ENCODE data around the gene SNX32. TPM values are rescaled to one million over a fixed set of nuclear protein-coding genes. Genes with fewer than 3 reads are reported as not detected.

SNX32 gene
- 1 to 10 TPM in 1 of 2 donors, under 1 TPM in 1; 0.52 to 1.0 TPM for total RNA-seq

DNA sequence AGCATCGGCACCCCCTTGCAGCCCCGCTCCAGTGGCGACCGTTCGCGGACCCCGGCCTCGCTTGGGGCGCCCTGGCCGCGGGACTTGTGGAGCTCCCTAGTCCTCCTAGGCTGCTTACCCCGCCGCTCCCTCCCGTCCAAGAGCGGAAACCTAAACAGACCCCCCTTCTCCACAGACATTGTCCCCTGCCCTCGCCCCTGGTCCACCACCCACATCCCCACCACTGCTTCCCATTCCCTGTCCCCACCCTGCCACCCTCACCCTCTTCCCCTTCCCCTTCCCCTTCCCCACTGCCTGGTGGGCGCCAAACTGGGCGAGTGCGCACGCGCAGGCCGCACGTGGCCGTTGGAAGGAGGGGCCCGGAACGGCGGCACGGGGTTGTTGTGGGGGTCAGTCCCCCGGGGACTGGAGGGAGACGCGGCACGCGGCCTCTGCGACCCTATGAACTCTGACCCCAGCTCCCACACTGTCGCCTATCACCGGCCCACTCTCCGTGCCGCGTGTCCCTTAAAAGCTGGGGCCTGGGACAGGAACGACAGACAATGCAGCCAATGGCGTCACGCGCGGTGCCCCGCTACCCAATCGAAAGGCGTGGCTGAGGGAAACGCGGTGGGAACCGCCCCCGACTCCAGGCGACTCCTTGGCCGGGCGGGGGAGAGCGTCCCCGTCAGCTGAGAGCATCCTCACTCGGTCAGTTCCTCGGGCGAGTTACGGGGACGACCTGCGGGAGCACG, at the start of gene SNX32:
Gene SNX32, plus strand, starts transcription at position 667 of the 734 bp plus-strand sequence. CDS start 103 bp downstream, outside the sequence.
- Mint-ChIP-seq H3K36me3 (no peaks in the 10 kb centered on the region), H3K27me3 (peaks cover 17 to 18% of the 10 kb centered on the region in 2 donors), H3K9me3 (peaks cover 5% of the 10 kb centered on the region), H3K4me1 (ENCODE audit: low read depth in 2 of 2) (peaks cover 6 to 16% of the 10 kb centered on the region in 2 donors), H3K4me3 (no peak within 1 kb of the TSS), H3K27ac (peak within 1 kb of the TSS in 1 of 2 donors; percentile 60)
- ATAC-seq = peak; percentile 99 to 100
- DNase-seq (ENCODE audit: low spot score) = peak; percentile 96

- ATAC-seq = no peak
- H3K27me3 Mint-ChIP-seq = peaks cover 20 to 33% of the 10 kb centered on the region in 2 donors
- no peaks in the 10 kb centered on the region for H3K36me3 Mint-ChIP-seq
- peak overlapping the region in 1 of 2 donors; percentile 33 for H3K27ac Mint-ChIP-seq
- peaks cover 11 to 20% of the 10 kb centered on the region in 2 donors for H3K4me1 Mint-ChIP-seq (ENCODE audit: low read depth in 2 of 2)
- H3K9me3 Mint-ChIP-seq = no peaks in the 10 kb centered on the region
- H3K4me3 Mint-ChIP-seq = peak overlapping the region; percentile 54
- no peak for DNase-seq (ENCODE audit: low spot score)
Observed at GRCh38 chr11:65785319-65786007, 48.3 kb upstream of the SNX32 start.

DNA sequence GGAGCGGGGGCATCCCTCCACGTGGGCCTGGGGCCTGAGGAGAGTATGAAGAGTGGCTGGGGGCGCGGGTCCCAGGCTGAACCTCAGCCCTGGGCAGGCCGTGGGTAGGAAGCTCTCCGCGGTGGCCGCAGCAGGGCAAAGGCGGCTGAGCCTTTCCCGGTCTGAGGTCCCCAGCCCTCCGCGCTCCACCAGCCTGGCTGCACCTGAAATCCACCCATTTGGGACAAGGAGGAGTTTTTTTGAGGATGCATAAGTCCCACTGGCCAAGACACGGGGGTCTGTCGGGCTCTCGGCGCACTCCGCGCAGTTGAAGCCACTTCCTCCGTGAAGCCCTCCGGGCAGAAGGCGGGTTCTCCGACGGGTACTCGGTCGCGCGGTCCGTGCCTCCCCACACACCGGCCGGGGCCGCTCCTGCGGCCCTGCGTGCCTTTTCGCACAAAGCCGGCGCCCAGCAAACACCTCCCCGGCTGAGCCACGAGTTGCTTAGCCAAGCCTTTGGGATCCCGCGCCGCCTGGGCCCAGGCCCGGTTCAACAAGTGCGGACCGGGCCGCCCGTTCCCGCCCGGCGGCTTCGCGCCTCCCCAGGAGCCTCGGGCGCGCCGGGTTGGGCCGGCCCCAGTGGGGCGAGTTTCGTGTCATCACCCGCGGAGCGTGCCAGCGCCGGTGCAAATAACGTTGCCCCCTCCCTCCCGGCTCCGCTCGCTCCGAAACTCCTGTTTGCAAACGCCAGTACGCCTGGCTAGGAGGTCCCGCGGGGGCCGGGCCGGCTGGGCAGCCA, 47.6 kb upstream of the SNX32 start:
- peak overlapping the region; percentile 54 for H3K4me3 Mint-ChIP-seq
- peaks cover 11 to 25% of the 10 kb centered on the region in 2 donors for H3K4me1 Mint-ChIP-seq (ENCODE audit: low read depth in 2 of 2)
- DNase-seq (ENCODE audit: low spot score) (no peak), ATAC-seq (no peak)
- no peaks in the 10 kb centered on the region for H3K9me3 Mint-ChIP-seq
- peak overlapping the region in 1 of 2 donors; percentile 33 for H3K27ac Mint-ChIP-seq
- no peaks in the 10 kb centered on the region for H3K36me3 Mint-ChIP-seq
- peaks cover 20 to 33% of the 10 kb centered on the region in 2 donors for H3K27me3 Mint-ChIP-seq

DNA sequence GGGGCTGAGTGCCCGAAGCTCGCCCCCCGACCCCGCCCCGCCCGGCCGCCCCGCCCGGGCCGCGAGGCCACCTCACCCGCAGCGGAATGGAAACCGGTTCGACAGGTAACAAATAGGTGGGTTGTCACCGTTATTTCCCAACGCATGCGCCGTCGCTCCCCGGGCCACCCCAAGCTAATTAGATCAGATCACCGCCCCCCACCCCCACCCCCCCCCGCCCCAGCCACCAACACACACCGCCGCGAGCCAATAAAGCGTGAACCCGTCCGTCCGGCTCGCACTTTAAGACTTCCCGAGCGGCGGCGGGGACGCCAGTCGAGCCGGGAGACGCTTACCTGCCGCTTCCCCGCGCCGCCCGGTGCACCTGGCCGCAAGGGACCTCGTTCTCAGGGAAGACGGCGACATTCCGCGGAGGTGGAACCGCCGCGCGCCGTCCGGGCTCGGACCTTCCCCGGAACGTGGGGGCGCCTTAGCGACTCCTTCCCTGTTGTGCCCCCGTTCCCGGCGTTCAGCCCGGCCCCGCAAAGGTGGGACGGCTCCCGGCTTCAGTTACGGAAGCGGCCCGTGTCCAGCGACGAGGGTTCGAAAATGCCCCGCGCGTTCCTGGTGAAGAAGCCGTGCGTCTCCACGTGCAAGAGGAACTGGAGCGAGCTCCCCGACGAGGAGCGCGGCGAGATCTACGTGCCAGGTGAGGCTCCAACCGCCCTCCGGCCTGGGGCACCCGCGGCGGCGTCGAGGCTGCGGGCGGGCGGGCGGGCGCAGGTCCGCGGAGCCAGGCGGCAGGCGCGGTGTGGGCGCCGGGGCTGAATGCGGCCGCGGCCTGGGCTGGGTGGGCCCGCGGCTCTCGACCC, 46.8 kb upstream of the SNX32 start, which contains the start of gene OVOL1:
Gene OVOL1, plus strand, starts transcription at position 278 of the 851 bp plus-strand sequence. Its CDS starts 311 bp downstream, at position 589.
- Mint-ChIP-seq H3K27me3 (peaks cover 20 to 33% of the 10 kb centered on the region in 2 donors), H3K9me3 (no peaks in the 10 kb centered on the region), H3K4me3 (peak within 1 kb of the TSS; percentile 59), H3K4me1 (ENCODE audit: low read depth in 2 of 2) (peaks cover 11 to 30% of the 10 kb centered on the region in 2 donors), H3K36me3 (no peaks in the 10 kb centered on the region), H3K27ac (peak within 1 kb of the TSS in 1 of 2 donors; percentile 33)
- DNase-seq (ENCODE audit: low spot score) (no peak), ATAC-seq (no peak)

- Mint-ChIP-seq H3K4me1 (ENCODE audit: low read depth in 2 of 2) (peaks cover 11 to 32% of the 10 kb centered on the region in 2 donors), H3K27me3 (peaks cover 19 to 33% of the 10 kb centered on the region in 2 donors)
- no peak for ATAC-seq
Observed at GRCh38 chr11:65787649-65788622, 45.8 kb upstream of the SNX32 start.

GRCh38 chr11:65788821-65789220, 44.9 kb upstream of the SNX32 start:
- Mint-ChIP-seq H3K27ac (no peak overlapping the region), H3K4me1 (ENCODE audit: low read depth in 2 of 2) (peaks cover 11 to 32% of the 10 kb centered on the region in 2 donors), H3K9me3 (no peaks in the 10 kb centered on the region), H3K27me3 (peaks cover 16 to 33% of the 10 kb centered on the region in 2 donors), H3K4me3 (no peak overlapping the region), H3K36me3 (no peaks in the 10 kb centered on the region)
- DNase-seq (ENCODE audit: low spot score) = no peak
- ATAC-seq = no peak

More at GRCh38 chr11:65787649-65788622, 45.8 kb upstream of the SNX32 start:
- H3K27ac Mint-ChIP-seq = no peak overlapping the region
- H3K36me3 Mint-ChIP-seq = no peaks in the 10 kb centered on the region
- H3K4me3 Mint-ChIP-seq = peak overlapping the region; percentile 59
- no peaks in the 10 kb centered on the region for H3K9me3 Mint-ChIP-seq
- DNase-seq (ENCODE audit: low spot score) = no peak

GRCh38 chr11:65789230-65790103, 44.3 kb upstream of the SNX32 start:
- Mint-ChIP-seq H3K27ac (no peak overlapping the region), H3K27me3 (peaks cover 13 to 28% of the 10 kb centered on the region in 2 donors), H3K9me3 (no peaks in the 10 kb centered on the region), H3K36me3 (no peaks in the 10 kb centered on the region), H3K4me1 (ENCODE audit: low read depth in 2 of 2) (peaks cover 11 to 32% of the 10 kb centered on the region in 2 donors), H3K4me3 (no peak overlapping the region)
- no peak for ATAC-seq
- DNase-seq (ENCODE audit: low spot score) = no peak

GRCh38 chr11:65790104-65790901, 43.5 kb upstream of the SNX32 start:
- Mint-ChIP-seq H3K36me3 (no peaks in the 10 kb centered on the region), H3K27me3 (peaks cover 10 to 20% of the 10 kb centered on the region in 2 donors), H3K9me3 (no peaks in the 10 kb centered on the region), H3K27ac (peak overlapping the region; percentile 11 to 86), H3K4me3 (no peak overlapping the region), H3K4me1 (ENCODE audit: low read depth in 2 of 2) (peaks cover 11 to 30% of the 10 kb centered on the region in 2 donors)
- ATAC-seq = no peak
- no peak for DNase-seq (ENCODE audit: low spot score)

DNA sequence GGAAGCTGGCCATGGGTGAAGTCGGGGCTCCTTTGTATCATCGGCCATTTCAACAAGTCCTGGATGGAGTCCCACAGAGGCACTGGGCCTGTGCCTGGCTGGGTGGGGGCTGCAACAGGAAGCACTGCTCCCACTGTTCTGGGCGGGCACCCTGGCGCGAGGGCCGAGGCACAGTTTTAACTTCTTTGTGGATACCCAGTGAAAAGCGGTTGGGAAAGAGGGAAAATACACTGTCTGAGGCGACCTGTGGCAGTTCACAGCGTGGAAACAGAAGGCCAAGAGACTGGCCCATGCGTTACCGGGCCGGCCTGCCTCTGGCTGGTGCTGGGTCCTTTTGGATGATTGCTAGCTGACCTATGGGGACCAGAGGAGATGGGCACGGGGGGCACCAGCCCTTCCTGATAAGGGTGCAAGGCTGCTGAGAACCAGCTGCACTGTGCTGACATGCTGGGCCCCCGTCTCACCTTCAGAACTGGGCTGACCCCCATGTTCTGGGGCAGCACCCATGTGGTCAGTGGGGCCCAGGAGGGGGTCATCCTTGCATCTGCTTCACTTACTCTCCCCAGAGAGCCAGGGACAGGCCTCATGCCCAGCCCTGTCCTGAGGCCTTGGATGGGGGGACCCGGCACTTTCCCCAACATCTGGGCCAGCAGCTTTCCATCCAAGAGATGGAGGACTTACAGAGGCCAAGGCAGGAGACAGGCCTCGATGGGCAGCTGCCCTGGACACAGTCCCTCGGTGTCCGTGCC, 42.7 kb upstream of the SNX32 start:
- Mint-ChIP-seq H3K36me3 (no peaks in the 10 kb centered on the region), H3K27me3 (peaks cover 2 to 13% of the 10 kb centered on the region in 2 donors), H3K4me3 (no peak overlapping the region), H3K9me3 (no peaks in the 10 kb centered on the region), H3K27ac (peak overlapping the region in 1 of 2 donors; percentile 86), H3K4me1 (ENCODE audit: low read depth in 2 of 2) (peaks cover 4 to 23% of the 10 kb centered on the region in 2 donors)
- ATAC-seq (no peak), DNase-seq (ENCODE audit: low spot score) (no peak)

- H3K4me3 Mint-ChIP-seq = no peak overlapping the region
Observed at GRCh38 chr11:65791719-65792213, 42.0 kb upstream of the SNX32 start.

More at GRCh38 chr11:65791719-65792213, 42.0 kb upstream of the SNX32 start:
- no peaks in the 10 kb centered on the region for H3K9me3 Mint-ChIP-seq
- H3K27me3 Mint-ChIP-seq = peaks cover 2 to 13% of the 10 kb centered on the region in 2 donors
- no peaks in the 10 kb centered on the region for H3K36me3 Mint-ChIP-seq
- DNase-seq (ENCODE audit: low spot score) = peak; percentile 90
- H3K4me1 Mint-ChIP-seq (ENCODE audit: low read depth in 2 of 2) = peaks cover 4 to 23% of the 10 kb centered on the region in 2 donors
- ATAC-seq = peak; percentile 94 to 95
- peak overlapping the region in 1 of 2 donors; percentile 86 for H3K27ac Mint-ChIP-seq

Data from natural killer cell treated with Interleukin-12 subunit alpha and Interleukin-12 subunit beta and Interleukin-15 and Interleukin-18, amount 100 ng/mL, for 72 hours (primary cell).